ENCODE measurements around the gene TLE1.

GRCh38 chr9:81540142-81540710 is 149.1 kb downstream of the TLE1 start:
- TF ChIP-seq CTCF (IDR thresholded peaks at IDR 0.05) (no peak), POLR2AphosphoS5 (IDR thresholded peaks at IDR 0.05) (no peak), EP300 (IDR thresholded peaks at IDR 0.05) (no peak)
